Measurements from ENCODE around the gene SLC10A7.

SLC10A7 gene

DNA sequence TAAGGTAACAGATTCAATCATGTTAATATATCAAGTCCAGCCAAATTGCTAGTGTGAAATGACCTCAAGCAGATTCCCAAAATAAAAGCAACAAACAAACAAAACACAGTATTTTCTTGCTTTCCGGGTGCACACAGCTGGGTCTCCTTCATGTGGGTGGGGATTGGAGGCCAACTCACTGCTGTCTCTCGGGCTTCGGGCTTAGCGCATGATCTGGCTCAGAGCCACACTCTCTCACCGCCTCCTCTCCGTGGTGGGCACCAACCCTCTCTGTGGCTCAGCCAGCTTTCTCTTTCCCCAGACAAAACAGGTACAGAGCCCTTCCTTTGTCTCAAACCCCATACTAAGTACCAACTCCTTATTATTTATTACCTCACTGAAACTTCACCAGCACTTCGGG, 310.3 kb downstream of the SLC10A7 start:
- DNase-seq (ENCODE audit: low read depth, low spot score), result no peak

DNA sequence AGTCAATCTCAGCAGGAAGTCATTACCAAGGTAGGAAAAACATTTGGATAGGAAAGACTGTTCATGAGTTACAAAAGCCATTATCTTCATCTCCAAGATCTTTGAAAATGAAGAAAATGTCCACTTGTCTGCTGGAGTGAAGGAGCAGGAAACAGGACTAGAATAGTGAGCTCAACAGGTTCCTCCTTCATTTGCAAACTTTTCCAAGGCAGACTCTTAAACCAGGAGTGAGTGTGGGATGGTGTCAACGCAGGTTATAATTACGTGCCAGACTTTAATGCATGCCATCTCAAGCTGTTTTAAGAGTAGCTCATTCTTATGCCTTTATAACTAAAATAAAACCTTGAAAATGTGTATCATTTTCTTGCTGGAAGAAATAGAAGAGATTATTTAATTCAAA, 310.9 kb downstream of the SLC10A7 start:
- no peak for DNase-seq (ENCODE audit: low read depth, low spot score)

DNA sequence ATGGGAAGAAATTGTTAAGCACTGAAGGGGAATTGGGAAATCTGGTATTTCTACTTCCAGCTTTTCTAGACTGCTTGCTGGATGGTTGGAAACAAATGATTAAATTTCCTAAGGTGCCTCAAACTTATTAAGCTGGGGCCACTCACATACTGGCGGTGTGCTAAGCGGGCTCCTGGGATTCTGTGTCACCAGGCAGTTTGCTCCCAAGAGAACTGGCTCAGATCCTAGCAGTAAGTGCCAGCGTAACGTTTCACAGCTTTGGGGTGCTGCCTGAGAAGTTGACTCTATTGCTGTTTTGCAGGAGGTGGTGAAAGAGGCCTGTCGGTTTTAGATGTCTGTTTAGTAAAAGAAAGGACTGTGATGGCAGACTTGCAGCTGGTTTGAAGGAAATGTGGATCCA, 314.3 kb downstream of the SLC10A7 start:
- no peak for DNase-seq (ENCODE audit: low read depth, low spot score)
